GM12872 (cell line): Measurements from ENCODE around the gene XKR7.

Experiments
- TF ChIP-seq, protein P1 (sequence below): IDR thresholded peaks from 3 replicates; pipeline ENCODE4 v1.5.1; 2011; ENCODE audit warnings: low read depth, mild to moderate bottlenecking, low read length, moderate library complexity; ENCODE audit not compliant: insufficient read depth

XKR7 gene

GRCh38 chr20:31956556-31957526 is 11.1 kb upstream of the XKR7 start:
- TF ChIP-seq, protein P1, sequence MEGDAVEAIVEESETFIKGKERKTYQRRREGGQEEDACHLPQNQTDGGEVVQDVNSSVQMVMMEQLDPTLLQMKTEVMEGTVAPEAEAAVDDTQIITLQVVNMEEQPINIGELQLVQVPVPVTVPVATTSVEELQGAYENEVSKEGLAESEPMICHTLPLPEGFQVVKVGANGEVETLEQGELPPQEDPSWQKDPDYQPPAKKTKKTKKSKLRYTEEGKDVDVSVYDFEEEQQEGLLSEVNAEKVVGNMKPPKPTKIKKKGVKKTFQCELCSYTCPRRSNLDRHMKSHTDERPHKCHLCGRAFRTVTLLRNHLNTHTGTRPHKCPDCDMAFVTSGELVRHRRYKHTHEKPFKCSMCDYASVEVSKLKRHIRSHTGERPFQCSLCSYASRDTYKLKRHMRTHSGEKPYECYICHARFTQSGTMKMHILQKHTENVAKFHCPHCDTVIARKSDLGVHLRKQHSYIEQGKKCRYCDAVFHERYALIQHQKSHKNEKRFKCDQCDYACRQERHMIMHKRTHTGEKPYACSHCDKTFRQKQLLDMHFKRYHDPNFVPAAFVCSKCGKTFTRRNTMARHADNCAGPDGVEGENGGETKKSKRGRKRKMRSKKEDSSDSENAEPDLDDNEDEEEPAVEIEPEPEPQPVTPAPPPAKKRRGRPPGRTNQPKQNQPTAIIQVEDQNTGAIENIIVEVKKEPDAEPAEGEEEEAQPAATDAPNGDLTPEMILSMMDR: no peak

DNA sequence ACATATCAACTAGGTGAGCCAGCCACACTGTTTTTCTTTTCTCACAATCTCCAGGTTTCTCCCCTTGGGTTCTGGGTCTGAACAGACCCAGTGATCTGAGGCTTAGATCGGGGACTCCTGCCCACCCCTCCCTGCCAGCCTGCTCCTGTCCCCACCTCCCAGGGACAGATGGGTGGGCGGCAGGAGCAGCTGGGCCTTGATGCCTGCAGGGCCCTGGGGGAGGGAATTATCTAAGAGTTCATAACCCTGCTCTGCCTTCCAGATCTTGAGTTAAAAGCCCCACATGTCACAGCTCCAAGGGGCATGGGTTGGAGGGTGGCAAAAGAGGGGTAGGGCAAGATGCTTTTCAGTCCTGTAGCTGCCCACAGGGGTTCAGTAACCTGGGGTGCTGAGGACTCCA is 5.2 kb upstream of the XKR7 start:
- TF ChIP-seq, protein P1: no peak

GRCh38 chr20:31963889-31964288 is 4.1 kb upstream of the XKR7 start:
- TF ChIP-seq, protein P1: no peak

GRCh38 chr20:31966991-31967655 is 828 bp upstream of the XKR7 start:
- TF ChIP-seq, protein P1: no peak

GRCh38 chr20:31968291-31969126 is 558 bp downstream of the XKR7 start:
- TF ChIP-seq, protein P1: no peak

DNA sequence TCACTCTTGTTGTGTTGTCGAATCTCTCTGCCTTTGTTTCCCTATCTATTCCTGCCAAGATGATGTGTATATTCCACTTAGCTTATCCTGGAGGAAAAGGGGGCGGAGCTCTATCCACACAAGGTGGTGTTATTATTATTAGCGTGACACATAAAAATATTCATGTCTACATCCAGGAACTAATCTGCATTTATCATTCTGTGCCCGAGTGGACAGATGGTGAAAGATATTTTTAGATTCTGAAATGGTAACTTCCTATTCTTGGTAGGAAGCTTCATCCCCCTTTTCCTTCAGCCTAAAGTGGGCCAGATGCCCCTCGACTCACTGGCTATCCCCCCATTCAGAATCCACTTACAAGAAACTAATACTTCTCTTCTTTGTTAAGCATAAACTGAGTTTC is 2.0 kb downstream of the XKR7 start:
- TF ChIP-seq, protein P1: no peak
